Effector memory CD4-positive, alpha-beta T cell (primary cell): ENCODE data around the gene PREP.
"Not testable (repeated sequence)": the region's sequence is repeated elsewhere in the genome, so short reads cannot be mapped to it uniquely, and the experiment has no call there.

Experiments
- DNase-seq, 3 donors: peaks; one replicate each; pipeline ENCODE4 v3.0.0-alpha.2; 2020
- H3K27ac ChIP-seq: 2 replicates; pipeline ENCODE4 v1.7.0; 2013; ENCODE audit warnings: mild to moderate bottlenecking, low read length, moderate library complexity; ENCODE audit not compliant: insufficient read depth, poor library complexity, severe bottlenecking
- H3K27me3 ChIP-seq: replicated peaks from 2 replicates; pipeline ENCODE4 v1.7.0; 2013; ENCODE audit warnings: mild to moderate bottlenecking, low read length; ENCODE audit not compliant: insufficient read depth, control insufficient read depth, poor library complexity, severe bottlenecking
- H3K36me3 ChIP-seq: 2 replicates; pipeline ENCODE4 v1.7.0; 2013; ENCODE audit warnings: mild to moderate bottlenecking, low read length, moderate library complexity; ENCODE audit not compliant: control insufficient read depth, insufficient read depth
- H3K4me1 ChIP-seq: 2 replicates; pipeline ENCODE4 v1.7.0; 2013; ENCODE audit warnings: low read length, mild to moderate bottlenecking; ENCODE audit not compliant: control insufficient read depth, insufficient read depth, poor library complexity, severe bottlenecking
- H3K4me3 ChIP-seq: 2 replicates; pipeline ENCODE4 v1.7.0; 2013; ENCODE audit warnings: low read length, low read depth, mild to moderate bottlenecking; ENCODE audit not compliant: insufficient read depth, poor library complexity, severe bottlenecking
- H3K9me3 ChIP-seq: 2 replicates; pipeline ENCODE4 v1.7.0; 2013; ENCODE audit warnings: mild to moderate bottlenecking, low read length, moderate library complexity; ENCODE audit not compliant: control insufficient read depth

PREP gene

DNA sequence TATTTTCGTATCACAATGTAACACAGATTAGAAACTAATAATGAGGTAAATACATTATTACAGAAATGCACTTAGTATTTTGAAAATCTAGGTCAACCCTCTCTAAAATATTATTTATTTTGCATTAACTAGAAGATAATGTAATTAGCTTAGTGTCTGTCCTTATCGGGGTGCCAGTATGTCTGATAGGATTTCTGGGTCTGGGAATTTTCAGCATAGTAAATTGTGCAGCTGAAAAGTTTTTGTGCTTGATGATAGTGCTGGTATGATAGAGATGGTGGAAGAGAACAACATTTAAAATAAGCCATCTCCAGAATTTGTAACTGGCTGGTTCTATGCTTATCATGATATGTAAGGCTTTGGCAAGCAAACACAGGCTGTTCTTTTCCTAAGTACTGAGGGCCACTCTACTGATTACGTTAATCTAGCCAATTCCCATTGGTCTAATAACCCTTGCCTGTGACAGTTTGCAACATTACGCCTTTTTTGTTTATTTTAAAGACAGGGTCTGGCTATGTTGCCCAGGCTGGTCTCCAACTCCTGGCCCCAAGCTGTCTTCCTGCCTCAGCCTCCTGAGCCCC, 50.8 kb downstream of the PREP start:
- no peak overlapping the region for H3K4me3 ChIP-seq
- H3K27ac ChIP-seq: no peak overlapping the region
- no peaks in the 10 kb centered on the region for H3K4me1 ChIP-seq
- no peak for DNase-seq
- no peaks in the 10 kb centered on the region for H3K27me3 ChIP-seq
- H3K36me3 ChIP-seq: peaks cover 36% of the 10 kb centered on the region
- no peaks in the 10 kb centered on the region for H3K9me3 ChIP-seq

- H3K36me3 ChIP-seq: peaks cover 29% of the 10 kb centered on the region
- no peak overlapping the region for H3K4me3 ChIP-seq
- no peaks in the 10 kb centered on the region for H3K4me1 ChIP-seq
- H3K27ac ChIP-seq: no peak overlapping the region
- no peaks in the 10 kb centered on the region for H3K27me3 ChIP-seq
- no peak for DNase-seq
- no peaks in the 10 kb centered on the region for H3K9me3 ChIP-seq
Observed at GRCh38 chr6:105348897-105349296, 54.0 kb downstream of the PREP start.

GRCh38 chr6:105346052-105346451, 56.8 kb downstream of the PREP start:
- no peak overlapping the region for H3K27ac ChIP-seq
- no peaks in the 10 kb centered on the region for H3K27me3 ChIP-seq
- no peaks in the 10 kb centered on the region for H3K9me3 ChIP-seq
- H3K36me3 ChIP-seq: peaks cover 10% of the 10 kb centered on the region
- no peak for DNase-seq
- H3K4me3 ChIP-seq: no peak overlapping the region
- no peaks in the 10 kb centered on the region for H3K4me1 ChIP-seq

DNA sequence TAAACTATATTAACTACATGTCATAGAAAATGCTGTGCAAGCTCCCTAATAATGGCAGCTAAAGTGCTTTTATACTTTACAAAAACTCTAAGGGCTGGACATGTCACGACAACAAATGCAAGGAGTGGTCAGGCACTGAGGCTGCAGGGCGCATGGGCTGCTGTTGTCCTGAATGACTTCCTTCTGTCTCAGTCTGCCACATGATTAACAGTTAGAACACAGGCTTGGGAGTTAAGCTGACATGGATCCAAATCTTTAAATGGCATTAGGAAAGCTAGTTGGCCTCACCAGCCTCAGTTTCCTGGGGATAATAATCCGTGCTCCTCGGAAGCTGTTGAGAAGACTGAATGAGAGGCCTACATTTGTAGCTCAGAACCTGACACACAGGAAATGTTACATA, 57.4 kb downstream of the PREP start:
- Histone ChIP-seq H3K27ac (no peak overlapping the region), H3K27me3 (no peaks in the 10 kb centered on the region), H3K36me3 (peaks cover 10% of the 10 kb centered on the region), H3K4me1 (no peaks in the 10 kb centered on the region), H3K4me3 (no peak overlapping the region), H3K9me3 (no peaks in the 10 kb centered on the region)
- DNase-seq: no peak

DNA sequence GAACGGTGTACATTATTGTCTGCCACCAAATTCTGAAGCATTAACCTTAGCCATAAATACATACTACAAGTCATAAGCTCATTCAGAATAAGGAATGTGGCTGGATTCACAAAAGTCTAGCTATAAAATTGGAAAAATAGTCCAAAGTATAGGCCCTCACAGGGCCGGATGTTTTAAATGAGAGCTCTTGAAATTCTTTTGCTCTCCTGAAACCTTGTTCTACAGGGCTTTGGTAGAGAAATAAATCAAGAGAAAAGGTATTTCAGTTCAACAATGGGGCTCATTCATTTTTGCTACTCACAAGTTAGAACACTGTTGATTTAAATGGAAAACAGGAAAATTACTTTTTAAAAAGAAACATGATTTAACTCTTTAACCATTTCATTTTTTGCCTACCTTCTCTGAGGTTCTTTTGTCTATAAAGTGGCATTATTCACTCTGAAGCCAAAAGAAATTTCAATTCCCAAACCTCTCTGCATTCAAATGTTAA, 58.0 kb downstream of the PREP start:
- no peak for DNase-seq
- peaks cover 10% of the 10 kb centered on the region for H3K36me3 ChIP-seq
- no peaks in the 10 kb centered on the region for H3K9me3 ChIP-seq
- H3K4me1 ChIP-seq: no peaks in the 10 kb centered on the region
- H3K27ac ChIP-seq: no peak overlapping the region
- H3K4me3 ChIP-seq: no peak overlapping the region
- no peaks in the 10 kb centered on the region for H3K27me3 ChIP-seq

GRCh38 chr6:105338350-105338983, 64.4 kb downstream of the PREP start:
- not testable (repeated sequence) for H3K36me3 ChIP-seq, H3K4me3 ChIP-seq, H3K27ac ChIP-seq, H3K4me1 ChIP-seq, H3K27me3 ChIP-seq, DNase-seq, H3K9me3 ChIP-seq

DNA sequence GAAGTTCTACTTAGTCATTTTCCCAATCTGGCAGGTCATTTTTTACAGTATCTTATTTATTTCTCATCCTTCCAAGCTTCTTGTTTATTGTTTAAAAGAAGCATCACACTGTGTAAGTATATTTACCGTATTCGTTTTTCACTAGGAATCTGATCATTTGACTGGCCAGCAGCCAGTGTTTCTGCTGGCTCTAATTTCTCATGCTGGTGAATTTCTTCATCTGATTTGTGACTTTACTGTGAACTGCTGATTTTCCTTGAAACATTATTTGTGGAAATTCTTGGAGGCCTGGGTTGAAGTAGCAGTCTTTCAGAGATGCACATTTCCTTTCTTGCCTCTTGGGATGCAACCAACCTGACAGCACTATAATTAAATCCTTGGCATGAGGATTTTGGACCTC, 65.9 kb downstream of the PREP start:
- H3K36me3 ChIP-seq: peaks cover 10% of the 10 kb centered on the region
- H3K27ac ChIP-seq: no peak overlapping the region
- no peak for DNase-seq
- no peak overlapping the region for H3K4me3 ChIP-seq
- no peaks in the 10 kb centered on the region for H3K27me3 ChIP-seq
- H3K4me1 ChIP-seq: no peaks in the 10 kb centered on the region
- H3K9me3 ChIP-seq: no peaks in the 10 kb centered on the region

DNA sequence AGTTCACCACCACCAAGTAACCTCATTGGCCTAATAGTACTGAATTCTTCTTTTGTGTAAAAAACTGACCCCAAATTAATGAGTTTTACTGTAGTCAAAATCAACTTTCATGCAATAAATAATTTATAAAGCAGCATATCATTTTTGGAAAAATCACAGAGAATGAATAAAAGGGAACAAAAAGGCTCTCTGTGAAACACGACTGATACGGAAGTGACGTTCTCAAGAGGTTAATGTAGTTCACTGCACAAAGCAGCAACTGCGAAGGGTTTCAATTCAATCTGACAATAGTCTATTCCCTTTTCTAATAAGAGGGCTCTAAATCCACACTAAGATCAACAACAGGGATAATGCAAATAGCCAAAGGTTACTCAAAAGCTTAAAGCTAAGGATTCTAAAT, 70.3 kb downstream of the PREP start:
- Histone ChIP-seq H3K4me1 (no peaks in the 10 kb centered on the region), H3K27ac (no peak overlapping the region), H3K27me3 (no peaks in the 10 kb centered on the region), H3K9me3 (no peaks in the 10 kb centered on the region), H3K36me3 (peaks cover 33% of the 10 kb centered on the region), H3K4me3 (no peak overlapping the region)
- DNase-seq: no peak

- Histone ChIP-seq H3K4me1 (no peaks in the 10 kb centered on the region), H3K36me3 (peaks cover 35% of the 10 kb centered on the region), H3K4me3 (no peak overlapping the region), H3K9me3 (no peaks in the 10 kb centered on the region), H3K27ac (no peak overlapping the region), H3K27me3 (no peaks in the 10 kb centered on the region)
- no peak for DNase-seq
Observed at GRCh38 chr6:105331927-105332326, 71.0 kb downstream of the PREP start.

DNA sequence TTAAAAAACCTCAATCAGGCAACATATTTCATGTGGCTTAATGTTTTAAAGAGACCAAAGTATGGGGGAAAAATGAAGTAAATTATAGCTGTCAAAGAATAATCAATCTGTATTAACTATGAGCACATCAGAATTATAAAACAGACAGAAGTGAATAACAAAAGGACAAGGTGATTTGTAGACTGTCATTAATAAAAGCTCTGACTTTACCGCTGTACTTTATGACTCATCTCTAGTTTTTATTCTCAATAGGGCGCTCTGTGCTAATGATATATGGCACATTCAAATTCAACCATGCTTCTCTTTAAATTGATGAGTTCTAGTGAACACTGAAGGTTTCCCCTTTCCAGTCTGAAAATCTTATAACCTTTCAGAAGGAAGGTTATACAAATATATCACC, 72.0 kb downstream of the PREP start:
- no peak for DNase-seq
- Histone ChIP-seq H3K9me3 (no peaks in the 10 kb centered on the region), H3K27ac (no peak overlapping the region), H3K36me3 (peaks cover 40% of the 10 kb centered on the region), H3K4me1 (no peaks in the 10 kb centered on the region), H3K4me3 (no peak overlapping the region), H3K27me3 (no peaks in the 10 kb centered on the region)
